ENCODE data around the gene MCAT. TPM values are rescaled to one million over a fixed set of nuclear protein-coding genes. Genes with fewer than 3 reads are reported as not detected.
A peak's percentile ranks its signal among the peaks of the same experiment; 100 is the strongest.

Gene MCAT
- total RNA-seq, 1 donor = 21.4 TPM

- peak; percentile 31 for DNase-seq (ENCODE audit: insufficient read length, low spot score, missing footprints)
- peaks cover 3% of the 10 kb centered on the region for H3K27me3 ChIP-seq (ENCODE audit: insufficient read depth, low read length)
- H3K4me1 ChIP-seq (ENCODE audit: insufficient read depth, low read length) = no peaks in the 10 kb centered on the region
- H3K4me3 ChIP-seq (ENCODE audit: insufficient read depth, low read length) = no peak overlapping the region
- no peaks in the 10 kb centered on the region for H3K79me2 ChIP-seq (ENCODE audit: insufficient read depth, low read length)
- no peak overlapping the region for H3K27ac ChIP-seq (ENCODE audit: low read depth, low read length)
- H3K36me3 ChIP-seq (ENCODE audit: insufficient read depth, low read length) = no peaks in the 10 kb centered on the region
- TF ChIP-seq, protein P1, sequence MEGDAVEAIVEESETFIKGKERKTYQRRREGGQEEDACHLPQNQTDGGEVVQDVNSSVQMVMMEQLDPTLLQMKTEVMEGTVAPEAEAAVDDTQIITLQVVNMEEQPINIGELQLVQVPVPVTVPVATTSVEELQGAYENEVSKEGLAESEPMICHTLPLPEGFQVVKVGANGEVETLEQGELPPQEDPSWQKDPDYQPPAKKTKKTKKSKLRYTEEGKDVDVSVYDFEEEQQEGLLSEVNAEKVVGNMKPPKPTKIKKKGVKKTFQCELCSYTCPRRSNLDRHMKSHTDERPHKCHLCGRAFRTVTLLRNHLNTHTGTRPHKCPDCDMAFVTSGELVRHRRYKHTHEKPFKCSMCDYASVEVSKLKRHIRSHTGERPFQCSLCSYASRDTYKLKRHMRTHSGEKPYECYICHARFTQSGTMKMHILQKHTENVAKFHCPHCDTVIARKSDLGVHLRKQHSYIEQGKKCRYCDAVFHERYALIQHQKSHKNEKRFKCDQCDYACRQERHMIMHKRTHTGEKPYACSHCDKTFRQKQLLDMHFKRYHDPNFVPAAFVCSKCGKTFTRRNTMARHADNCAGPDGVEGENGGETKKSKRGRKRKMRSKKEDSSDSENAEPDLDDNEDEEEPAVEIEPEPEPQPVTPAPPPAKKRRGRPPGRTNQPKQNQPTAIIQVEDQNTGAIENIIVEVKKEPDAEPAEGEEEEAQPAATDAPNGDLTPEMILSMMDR (IDR thresholded peaks at IDR 0.05; ENCODE audit: extremely low read depth, low read depth, low read length) = no peak
- no peak overlapping the region for H3K4me2 ChIP-seq (ENCODE audit: insufficient read depth, low read length)
- no peaks in the 10 kb centered on the region for H4K20me1 ChIP-seq (ENCODE audit: insufficient read depth, low read length)
- H2AFZ ChIP-seq (ENCODE audit: low read length) = no peak overlapping the region
- H3K9me3 ChIP-seq (ENCODE audit: low read depth, low read length) = peaks cover 2% of the 10 kb centered on the region
Observed at GRCh38 chr22:43096420-43096819, 46.8 kb downstream of the MCAT start.

DNA sequence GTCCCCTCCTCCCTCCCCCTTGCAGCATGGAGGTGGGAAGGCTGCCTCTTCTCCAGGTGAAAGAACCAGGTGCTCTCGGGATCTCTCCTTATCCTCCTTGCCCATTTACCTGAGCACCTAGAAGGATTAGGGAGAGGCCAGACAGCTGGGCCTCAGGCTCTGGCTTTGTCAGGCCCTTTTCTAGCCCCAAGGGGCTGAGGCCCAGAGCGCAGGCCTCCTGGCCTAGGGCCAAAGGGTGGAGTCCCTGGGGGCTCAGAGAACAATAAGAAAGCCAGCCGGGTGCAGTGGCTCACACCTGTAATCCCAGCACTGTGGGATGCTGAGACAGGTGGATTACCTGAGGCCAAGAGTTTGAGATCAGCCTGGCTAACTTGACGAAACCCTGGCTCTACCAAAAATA lies 48.6 kb downstream of the MCAT start:
- Histone ChIP-seq H3K27ac (ENCODE audit: low read depth, low read length) (no peak overlapping the region), H3K9me3 (ENCODE audit: low read depth, low read length) (peaks cover 2% of the 10 kb centered on the region), H3K27me3 (ENCODE audit: insufficient read depth, low read length) (peaks cover 3% of the 10 kb centered on the region), H4K20me1 (ENCODE audit: insufficient read depth, low read length) (no peaks in the 10 kb centered on the region), H2AFZ (ENCODE audit: low read length) (no peak overlapping the region), H3K4me1 (ENCODE audit: insufficient read depth, low read length) (no peaks in the 10 kb centered on the region), H3K79me2 (ENCODE audit: insufficient read depth, low read length) (no peaks in the 10 kb centered on the region), H3K4me2 (ENCODE audit: insufficient read depth, low read length) (no peak overlapping the region), H3K36me3 (ENCODE audit: insufficient read depth, low read length) (no peaks in the 10 kb centered on the region), H3K4me3 (ENCODE audit: insufficient read depth, low read length) (no peak overlapping the region)
- no peak for DNase-seq (ENCODE audit: insufficient read length, low spot score, missing footprints)
- TF ChIP-seq, protein P1 (IDR thresholded peaks at IDR 0.05; ENCODE audit: extremely low read depth, low read depth, low read length) = no peak

GRCh38 chr22:43094085-43094484 lies 49.1 kb downstream of the MCAT start:
- peak; percentile 72 for DNase-seq (ENCODE audit: insufficient read length, low spot score, missing footprints)
- H4K20me1 ChIP-seq (ENCODE audit: insufficient read depth, low read length) = no peaks in the 10 kb centered on the region
- no peak overlapping the region for H3K4me3 ChIP-seq (ENCODE audit: insufficient read depth, low read length)
- TF ChIP-seq, protein P1 (IDR thresholded peaks at IDR 0.05; ENCODE audit: extremely low read depth, low read depth, low read length) = no peak
- H3K4me2 ChIP-seq (ENCODE audit: insufficient read depth, low read length) = no peak overlapping the region
- H3K36me3 ChIP-seq (ENCODE audit: insufficient read depth, low read length) = no peaks in the 10 kb centered on the region
- peaks cover 2% of the 10 kb centered on the region for H3K9me3 ChIP-seq (ENCODE audit: low read depth, low read length)
- no peak overlapping the region for H3K27ac ChIP-seq (ENCODE audit: low read depth, low read length)
- H3K4me1 ChIP-seq (ENCODE audit: insufficient read depth, low read length) = no peaks in the 10 kb centered on the region
- H3K27me3 ChIP-seq (ENCODE audit: insufficient read depth, low read length) = peaks cover 3% of the 10 kb centered on the region
- H3K79me2 ChIP-seq (ENCODE audit: insufficient read depth, low read length) = no peaks in the 10 kb centered on the region
- no peak overlapping the region for H2AFZ ChIP-seq (ENCODE audit: low read length)

- TF ChIP-seq, protein P1 (IDR thresholded peaks at IDR 0.05; ENCODE audit: extremely low read depth, low read depth, low read length) = no peak
- Histone ChIP-seq H3K27me3 (ENCODE audit: insufficient read depth, low read length) (peaks cover 3% of the 10 kb centered on the region), H2AFZ (ENCODE audit: low read length) (no peak overlapping the region), H3K4me3 (ENCODE audit: insufficient read depth, low read length) (no peak overlapping the region), H3K4me1 (ENCODE audit: insufficient read depth, low read length) (no peaks in the 10 kb centered on the region), H4K20me1 (ENCODE audit: insufficient read depth, low read length) (no peaks in the 10 kb centered on the region), H3K79me2 (ENCODE audit: insufficient read depth, low read length) (peaks cover 5% of the 10 kb centered on the region), H3K36me3 (ENCODE audit: insufficient read depth, low read length) (no peaks in the 10 kb centered on the region), H3K27ac (ENCODE audit: low read depth, low read length) (no peak overlapping the region), H3K4me2 (ENCODE audit: insufficient read depth, low read length) (no peak overlapping the region), H3K9me3 (ENCODE audit: low read depth, low read length) (peaks cover 2% of the 10 kb centered on the region)
- DNase-seq (ENCODE audit: insufficient read length, low spot score, missing footprints) = no peak
Observed at GRCh38 chr22:43092085-43092484, 51.1 kb downstream of the MCAT start.
